Hepatocyte (in vitro differentiated cells): ENCODE results near the gene ATP6V1D. TPM values are rescaled to one million over a fixed set of nuclear protein-coding genes. Genes with fewer than 3 reads are reported as not detected.
"Not testable (repeated sequence)": the region's sequence is repeated elsewhere in the genome, so short reads cannot be mapped to it uniquely, and the experiment has no call there.

Experiments used
- DNase-seq: peaks from one replicate; pipeline ENCODE4 v3.0.0-alpha.2; 2016; ENCODE audit warnings: low spot score
- H2AFZ ChIP-seq: fragments of 200-600 bp; sonication (generic); 2 replicates; pipeline ENCODE4 v1.6.0; 2016; ENCODE audit warnings: antibody characterized with exemption, mild to moderate bottlenecking
- H3K27ac ChIP-seq: fragments of 200-600 bp; sonication (generic); 2 replicates; pipeline ENCODE4 v1.5.1; 2016; ENCODE audit warnings: mild to moderate bottlenecking
- H3K27me3 ChIP-seq: fragments of 200-600 bp; sonication (generic); 2 replicates; pipeline ENCODE4 v1.6.1; 2016
- H3K36me3 ChIP-seq: fragments of 200-600 bp; sonication (generic); replicated peaks from 2 replicates; pipeline ENCODE4 v1.5.1; 2016; ENCODE audit warnings: low read depth; ENCODE audit not compliant: insufficient read depth
- H3K4me1 ChIP-seq: fragments of 200-600 bp; sonication (generic); 2 replicates; pipeline ENCODE4 v1.5.1; 2016; ENCODE audit warnings: mild to moderate bottlenecking, moderate library complexity; ENCODE audit not compliant: insufficient read depth
- H3K4me2 ChIP-seq: fragments of 200-600 bp; sonication (generic); 2 replicates; pipeline ENCODE4 v1.6.0; 2016
- H3K4me3 ChIP-seq: fragments of 200-600 bp; sonication (generic); 2 replicates; pipeline ENCODE4 v1.5.1; 2016; ENCODE audit warnings: mild to moderate bottlenecking
- H3K79me2 ChIP-seq: fragments of 200-600 bp; sonication (generic); 2 replicates; pipeline ENCODE4 v1.6.0; 2017; ENCODE audit warnings: mild to moderate bottlenecking
- H3K9me2 ChIP-seq: fragments of 200-600 bp; sonication (generic); replicated peaks from 2 replicates; pipeline ENCODE4 v1.6.0; 2017; ENCODE audit warnings: mild to moderate bottlenecking; ENCODE audit not compliant: insufficient read depth
- H3K9me3 ChIP-seq: fragments of 200-600 bp; sonication (generic); 2 replicates; pipeline ENCODE4 v1.5.1; 2016; ENCODE audit warnings: low read depth, mild to moderate bottlenecking
- H4K20me1 ChIP-seq: fragments of 200-600 bp; sonication (generic); 2 replicates; pipeline ENCODE4 v1.6.0; 2016; ENCODE audit warnings: mild to moderate bottlenecking; ENCODE audit not compliant: insufficient read depth, poor library complexity, severe bottlenecking
- CTCF ChIP-seq: fragments of 200-600 bp; sonication (generic); IDR thresholded peaks from 2 replicates; pipeline ENCODE4 v1.5.1; 2016; ENCODE audit warnings: antibody characterized with exemption, mild to moderate bottlenecking; ENCODE audit not compliant: poor library complexity
- EZH2 ChIP-seq: fragments of 200-600 bp; sonication (generic); IDR thresholded peaks from 2 replicates; pipeline ENCODE4 v1.6.1; 2016; ENCODE audit warnings: antibody characterized with exemption, mild to moderate bottlenecking, borderline replicate concordance
- EZH2phosphoT487 ChIP-seq: fragments of 200-600 bp; sonication (generic); IDR thresholded peaks from one replicate; pipeline ENCODE4 v1.6.1; 2018; ENCODE audit warnings: antibody characterized with exemption, mild to moderate bottlenecking, low read depth, moderate library complexity; ENCODE audit not compliant: unreplicated experiment, severe bottlenecking
- WGBS: methylation state at CpG from one replicate; pipeline ENCODE4 v1.1.6; 2016; ENCODE audit warnings: low lambda C conversion rate; ENCODE audit errors: missing lambda C conversion rate; 5-methylcytosine and 5-hydroxymethylcytosine counted together
- polyA plus RNA-seq: library from polyadenylated mRNA; unstranded; fragments of >200 nt; fragmentation: Nextera tagmentation; extraction: Ambion mirVana; gene quantifications from 2 replicates; pipeline ENCODE4 v1.2.1, GENCODE V29; 2016
- total RNA-seq: library from RNA; depleted of rRNA; stranded (reverse); fragments of >200 nt; gene quantifications from 2 replicates; pipeline ENCODE4 v1.2.3, GENCODE V29; 2014

ATP6V1D gene
- total RNA-seq (86.7 and 95.5 TPM in 2 replicates), polyA plus RNA-seq (132 and 145 TPM in 2 replicates)

- H3K9me3 ChIP-seq = no peaks in the 10 kb centered on the region
- DNase-seq = peak; percentile 100
- H3K36me3 ChIP-seq = no peaks in the 10 kb centered on the region
- peak; percentile 100 for TF ChIP-seq CTCF
- TF ChIP-seq EZH2 = no peak
- TF ChIP-seq EZH2phosphoT487 = no peak
- peak within 1 kb of the TSS; percentile 59 for H2AFZ ChIP-seq
- H3K4me2 ChIP-seq = peak within 1 kb of the TSS; percentile 90
- peaks cover 86% of the 10 kb centered on the region for H3K79me2 ChIP-seq
- H3K27me3 ChIP-seq = no peaks in the 10 kb centered on the region
- peak within 1 kb of the TSS; percentile 48 for H3K4me3 ChIP-seq
- H4K20me1 ChIP-seq = peaks cover 8% of the 10 kb centered on the region
- peak within 1 kb of the TSS; percentile 94 for H3K27ac ChIP-seq
- H3K9me2 ChIP-seq = no peaks in the 10 kb centered on the region
- WGBS = under 1% methylated on average over 47 of the region's 47 CpGs
- H3K4me1 ChIP-seq = peaks cover 30% of the 10 kb centered on the region
Observed at GRCh38 chr14:67359775-67360469, at the start of gene ATP6V1D, which contains the start of gene EIF2S1. Gene ATP6V1D (minus strand): TSS chr14:67359804. CDS start chr14:67359698, 106 bp downstream. Gene EIF2S1 (plus strand): TSS chr14:67360328. CDS start chr14:67364768, 4,440 bp downstream.

- H3K36me3 ChIP-seq, H3K4me3 ChIP-seq, H3K4me2 ChIP-seq, H3K9me3 ChIP-seq, H3K79me2 ChIP-seq, H3K9me2 ChIP-seq, H3K27ac ChIP-seq, H3K4me1 ChIP-seq, H3K27me3 ChIP-seq, DNase-seq, H4K20me1 ChIP-seq, H2AFZ ChIP-seq: not testable (repeated sequence)
- WGBS = 89% methylated on average over 7 of the region's 7 CpGs
Observed at GRCh38 chr14:67408122-67408801, 48.7 kb upstream of the ATP6V1D start.

GRCh38 chr14:67405771-67406170, 46.2 kb upstream of the ATP6V1D start:
- Histone ChIP-seq H3K27me3 (no peaks in the 10 kb centered on the region), H3K4me1 (peaks cover 3% of the 10 kb centered on the region), H3K9me2 (no peaks in the 10 kb centered on the region), H3K79me2 (no peaks in the 10 kb centered on the region), H2AFZ (no peak overlapping the region), H3K9me3 (peaks cover 4% of the 10 kb centered on the region), H3K4me3 (no peak overlapping the region), H4K20me1 (no peaks in the 10 kb centered on the region), H3K27ac (no peak overlapping the region), H3K4me2 (no peak overlapping the region), H3K36me3 (no peaks in the 10 kb centered on the region)
- WGBS = 91% methylated on average over 5 of the region's 5 CpGs
- no peak for DNase-seq
- no peak for TF ChIP-seq EZH2phosphoT487
- TF ChIP-seq EZH2 = no peak
- TF ChIP-seq CTCF = no peak

GRCh38 chr14:67400434-67400833, 40.8 kb upstream of the ATP6V1D start:
- Histone ChIP-seq H4K20me1 (no peaks in the 10 kb centered on the region), H2AFZ (no peak overlapping the region), H3K27ac (no peak overlapping the region), H3K4me2 (no peak overlapping the region), H3K79me2 (no peaks in the 10 kb centered on the region), H3K27me3 (no peaks in the 10 kb centered on the region), H3K4me1 (no peaks in the 10 kb centered on the region), H3K36me3 (no peaks in the 10 kb centered on the region), H3K9me3 (peaks cover 4% of the 10 kb centered on the region), H3K9me2 (no peaks in the 10 kb centered on the region), H3K4me3 (no peak overlapping the region)
- TF ChIP-seq EZH2 (no peak), CTCF (no peak), EZH2phosphoT487 (no peak)
- DNase-seq = no peak
- 81% methylated on average over 4 of the region's 4 CpGs for WGBS
